ENCODE results near the gene UNC5A.
"Not testable (repeated sequence)": the region's sequence is repeated elsewhere in the genome, so short reads cannot be mapped to it uniquely, and the experiment has no call there.

The UNC5A gene

DNA sequence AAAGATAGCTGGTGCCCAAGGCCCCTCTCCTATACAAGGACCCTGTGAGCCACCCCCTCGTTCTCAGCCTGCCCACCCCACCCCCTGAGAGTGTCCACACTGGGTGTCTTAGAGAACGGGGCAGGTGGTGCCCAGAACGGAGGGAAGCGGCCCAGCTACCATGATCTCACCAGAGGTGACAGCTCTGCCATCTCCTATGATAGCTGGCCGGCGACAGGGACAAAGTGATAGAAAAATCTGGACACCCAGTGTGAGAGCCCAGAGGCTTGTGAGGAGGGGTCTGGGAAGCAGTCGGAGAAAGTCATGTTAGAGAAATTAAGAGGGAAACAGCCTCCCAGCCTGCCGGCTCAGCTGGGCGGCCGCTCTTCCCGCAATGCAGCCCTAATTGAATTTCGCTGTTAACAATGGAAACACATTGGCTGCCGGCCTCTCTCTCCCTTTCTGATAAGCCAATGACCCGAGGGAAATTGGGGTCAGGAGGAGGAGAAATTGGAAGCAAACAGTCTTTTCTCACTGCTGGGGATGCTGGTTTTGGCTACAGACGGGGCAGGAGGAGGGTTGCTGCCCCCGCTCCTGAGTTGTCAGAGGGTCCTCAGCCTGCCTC, 56.5 kb downstream of the UNC5A start:
- DNase-seq (ENCODE audit: low read depth): no peak
- TF ChIP-seq, protein P1, sequence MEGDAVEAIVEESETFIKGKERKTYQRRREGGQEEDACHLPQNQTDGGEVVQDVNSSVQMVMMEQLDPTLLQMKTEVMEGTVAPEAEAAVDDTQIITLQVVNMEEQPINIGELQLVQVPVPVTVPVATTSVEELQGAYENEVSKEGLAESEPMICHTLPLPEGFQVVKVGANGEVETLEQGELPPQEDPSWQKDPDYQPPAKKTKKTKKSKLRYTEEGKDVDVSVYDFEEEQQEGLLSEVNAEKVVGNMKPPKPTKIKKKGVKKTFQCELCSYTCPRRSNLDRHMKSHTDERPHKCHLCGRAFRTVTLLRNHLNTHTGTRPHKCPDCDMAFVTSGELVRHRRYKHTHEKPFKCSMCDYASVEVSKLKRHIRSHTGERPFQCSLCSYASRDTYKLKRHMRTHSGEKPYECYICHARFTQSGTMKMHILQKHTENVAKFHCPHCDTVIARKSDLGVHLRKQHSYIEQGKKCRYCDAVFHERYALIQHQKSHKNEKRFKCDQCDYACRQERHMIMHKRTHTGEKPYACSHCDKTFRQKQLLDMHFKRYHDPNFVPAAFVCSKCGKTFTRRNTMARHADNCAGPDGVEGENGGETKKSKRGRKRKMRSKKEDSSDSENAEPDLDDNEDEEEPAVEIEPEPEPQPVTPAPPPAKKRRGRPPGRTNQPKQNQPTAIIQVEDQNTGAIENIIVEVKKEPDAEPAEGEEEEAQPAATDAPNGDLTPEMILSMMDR (IDR thresholded peaks at IDR 0.05; ENCODE audit: control insufficient read depth, extremely low read depth, insufficient read depth): no peak
- H3K4me3 ChIP-seq (ENCODE audit: low read depth, low read length): no peak overlapping the region

DNA sequence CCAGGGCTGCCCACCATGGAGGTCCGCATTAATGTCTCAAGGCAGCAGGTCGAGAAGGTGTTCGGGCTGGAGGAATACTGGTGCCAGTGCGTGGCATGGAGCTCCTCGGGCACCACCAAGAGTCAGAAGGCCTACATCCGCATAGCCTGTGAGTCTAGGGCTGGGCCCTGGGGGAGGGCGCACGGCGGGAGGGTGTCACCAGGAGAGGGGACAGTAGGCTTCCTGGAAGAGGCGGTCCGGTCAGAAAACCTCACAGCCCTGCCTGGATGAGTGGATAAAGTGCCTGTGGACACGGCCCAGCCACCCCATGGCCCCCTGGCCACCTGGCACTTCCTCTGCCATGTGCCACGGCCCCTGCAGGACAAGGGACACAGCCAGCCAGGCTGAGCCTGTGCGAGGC, 57.8 kb downstream of the UNC5A start:
- no peak overlapping the region for H3K4me3 ChIP-seq (ENCODE audit: low read depth, low read length)
- DNase-seq (ENCODE audit: low read depth): no peak
- TF ChIP-seq, protein P1 (IDR thresholded peaks at IDR 0.05; ENCODE audit: control insufficient read depth, extremely low read depth, insufficient read depth): no peak

DNA sequence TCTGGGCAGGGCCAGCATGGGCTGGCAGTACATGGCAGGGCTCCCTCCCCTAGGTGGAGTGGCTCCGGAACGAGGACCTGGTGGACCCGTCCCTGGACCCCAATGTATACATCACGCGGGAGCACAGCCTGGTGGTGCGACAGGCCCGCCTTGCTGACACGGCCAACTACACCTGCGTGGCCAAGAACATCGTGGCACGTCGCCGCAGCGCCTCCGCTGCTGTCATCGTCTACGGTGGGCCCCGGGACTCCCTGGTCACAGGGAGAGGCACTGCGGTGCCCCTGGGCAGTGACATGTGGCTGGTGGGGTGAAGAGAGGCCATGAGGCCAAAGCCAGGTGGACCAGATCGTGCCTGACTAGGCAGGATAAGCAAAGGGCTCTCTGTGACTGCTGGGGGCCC, 58.4 kb downstream of the UNC5A start:
- TF ChIP-seq, protein P1 (IDR thresholded peaks at IDR 0.05; ENCODE audit: control insufficient read depth, extremely low read depth, insufficient read depth): no peak
- no peak overlapping the region for H3K4me3 ChIP-seq (ENCODE audit: low read depth, low read length)
- no peak for DNase-seq (ENCODE audit: low read depth)

DNA sequence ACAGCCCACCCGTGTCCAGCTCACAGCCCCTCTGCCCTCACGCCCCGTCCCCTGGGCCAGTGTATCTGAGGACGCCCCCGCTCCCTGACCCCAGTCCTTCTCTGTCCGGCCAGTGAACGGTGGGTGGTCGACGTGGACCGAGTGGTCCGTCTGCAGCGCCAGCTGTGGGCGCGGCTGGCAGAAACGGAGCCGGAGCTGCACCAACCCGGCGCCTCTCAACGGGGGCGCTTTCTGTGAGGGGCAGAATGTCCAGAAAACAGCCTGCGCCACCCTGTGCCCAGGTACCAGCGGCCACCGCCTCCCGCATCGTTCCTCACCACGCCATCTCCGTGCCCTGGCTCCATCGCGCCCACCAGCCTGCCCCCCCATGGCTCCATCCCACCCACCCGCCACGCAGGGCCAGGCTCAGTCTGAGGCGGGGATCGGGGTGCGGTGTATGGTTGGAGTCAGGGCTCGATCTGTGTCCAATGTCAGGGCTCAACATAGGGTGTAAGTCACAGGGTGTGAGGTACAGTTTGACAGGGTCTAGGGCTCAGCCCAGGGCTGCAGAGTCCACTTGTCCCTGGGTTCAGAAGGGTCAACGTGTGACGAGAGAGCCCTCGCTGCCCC, 59.2 kb downstream of the UNC5A start:
- no peak for DNase-seq (ENCODE audit: low read depth)
- no peak overlapping the region for H3K4me3 ChIP-seq (ENCODE audit: low read depth, low read length)
- TF ChIP-seq, protein P1 (IDR thresholded peaks at IDR 0.05; ENCODE audit: control insufficient read depth, extremely low read depth, insufficient read depth): no peak

DNA sequence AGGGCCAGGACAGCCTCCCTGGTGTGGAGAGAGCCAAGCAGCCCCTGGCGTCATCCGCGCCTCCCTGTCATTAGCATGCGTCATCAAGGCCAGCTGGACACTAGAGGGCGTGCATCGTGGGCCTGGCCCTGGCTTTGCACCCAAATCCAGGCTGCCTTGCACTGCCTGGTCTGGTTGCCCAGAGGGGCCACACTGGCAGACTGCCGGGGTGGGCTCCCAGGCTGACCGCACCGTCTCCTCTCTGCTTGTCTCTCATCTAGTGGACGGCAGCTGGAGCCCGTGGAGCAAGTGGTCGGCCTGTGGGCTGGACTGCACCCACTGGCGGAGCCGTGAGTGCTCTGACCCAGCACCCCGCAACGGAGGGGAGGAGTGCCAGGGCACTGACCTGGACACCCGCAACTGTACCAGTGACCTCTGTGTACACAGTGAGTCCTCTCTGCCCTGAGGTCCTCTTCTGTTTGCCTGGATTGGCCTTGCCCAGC, 59.8 kb downstream of the UNC5A start:
- no peak for DNase-seq (ENCODE audit: low read depth)
- TF ChIP-seq, protein P1 (IDR thresholded peaks at IDR 0.05; ENCODE audit: control insufficient read depth, extremely low read depth, insufficient read depth): peak; percentile 82
- H3K4me3 ChIP-seq (ENCODE audit: low read depth, low read length): no peak overlapping the region

DNA sequence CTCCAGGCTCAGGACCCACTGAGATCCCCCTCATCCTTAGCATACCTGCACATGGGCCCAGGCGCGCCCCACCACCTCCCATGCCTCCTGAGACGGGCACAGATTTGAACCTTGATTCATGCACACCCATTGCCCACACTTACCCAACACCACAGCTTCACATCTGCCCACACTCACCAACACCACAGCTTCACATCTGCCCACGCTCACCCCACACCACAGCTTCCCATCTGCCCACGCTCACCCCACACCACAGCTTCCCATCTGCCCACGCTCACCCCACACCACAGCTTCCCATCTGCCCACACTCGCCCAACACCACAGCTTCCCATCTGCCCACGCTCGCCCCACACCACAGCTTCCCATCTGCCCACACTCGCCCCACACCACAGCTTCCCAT, 60.3 kb downstream of the UNC5A start:
- H3K4me3 ChIP-seq (ENCODE audit: low read depth, low read length); DNase-seq (ENCODE audit: low read depth): not testable (repeated sequence)

DNA sequence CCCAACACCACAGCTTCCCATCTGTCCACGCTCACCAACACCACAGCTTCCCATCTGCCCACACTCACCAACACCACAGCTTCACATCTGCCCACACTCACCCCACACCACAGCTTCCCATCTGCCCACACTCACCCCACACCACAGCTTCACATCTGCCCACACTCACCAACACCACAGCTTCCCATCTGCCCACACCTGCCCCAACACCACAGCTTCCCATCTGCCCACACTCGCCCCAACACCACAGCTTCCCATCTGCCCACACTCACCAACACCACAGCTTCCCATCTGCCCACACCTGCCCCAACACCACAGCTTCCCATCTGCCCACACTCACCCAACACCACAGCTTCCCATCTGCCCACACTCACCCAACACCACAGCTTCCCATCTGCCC, 62.2 kb downstream of the UNC5A start:
- DNase-seq (ENCODE audit: low read depth); H3K4me3 ChIP-seq (ENCODE audit: low read depth, low read length): not testable (repeated sequence)

DNA sequence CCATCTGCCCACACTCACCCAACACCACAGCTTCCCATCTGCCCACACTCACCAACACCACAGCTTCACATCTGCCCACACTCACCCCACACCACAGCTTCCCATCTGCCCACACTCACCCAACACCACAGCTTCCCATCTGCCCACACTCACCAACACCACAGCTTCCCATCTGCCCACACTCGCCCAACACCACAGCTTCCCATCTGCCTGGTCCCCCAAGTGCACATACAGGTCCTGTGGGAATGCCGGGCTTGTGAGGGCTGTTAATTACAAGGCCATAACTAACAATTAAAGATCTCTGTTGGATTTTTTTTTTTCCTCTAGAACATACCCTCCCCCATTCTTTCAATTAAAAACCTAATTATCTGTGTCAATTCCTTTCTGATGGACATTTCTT, 62.7 kb downstream of the UNC5A start:
- H3K4me3 ChIP-seq (ENCODE audit: low read depth, low read length); DNase-seq (ENCODE audit: low read depth): not testable (repeated sequence)

Measured in LNCaP clone FGC (cell line).